ENCODE results near the gene BARX1.

GRCh38 chr9:93910196-93910595, 45.0 kb downstream of the BARX1 start:
- TF ChIP-seq CTCF (tag by site-specific recombination; IDR thresholded peaks at IDR 0.05): no peak
- TF ChIP-seq ZBTB7A (tag by site-specific recombination; IDR thresholded peaks at IDR 0.05; ENCODE audit: low read depth): no peak
- no peak for TF ChIP-seq ZNF398 (tag by site-specific recombination; IDR thresholded peaks at IDR 0.05)
- no peak for TF ChIP-seq ZNF449 (tag by site-specific recombination; IDR thresholded peaks at IDR 0.05)
- no peak for TF ChIP-seq ZSCAN5A (tag by site-specific recombination; IDR thresholded peaks at IDR 0.05)
- no peak for TF ChIP-seq ZBTB49 (tag by site-specific recombination; IDR thresholded peaks at IDR 0.05; ENCODE audit: low read depth)
- TF ChIP-seq ZNF324 (tag by site-specific recombination; IDR thresholded peaks at IDR 0.05): no peak
- no peak for TF ChIP-seq YY1 (tag by site-specific recombination; IDR thresholded peaks at IDR 0.05)
- TF ChIP-seq ZNF146 (tag by site-specific recombination; IDR thresholded peaks at IDR 0.05): no peak
